Glutamatergic neuron (in vitro differentiated cells): Measurements from ENCODE around the gene ZBTB2. TPM values are rescaled to one million over a fixed set of nuclear protein-coding genes. Genes with fewer than 3 reads are reported as not detected.
"Not testable (repeated sequence)": the region's sequence is repeated elsewhere in the genome, so short reads cannot be mapped to it uniquely, and the experiment has no call there.

Experiments
- DNase-seq: peaks from one replicate; pipeline ENCODE4 v3.0.0; 2022
- H3K27ac Mint-ChIP-seq: one replicate; pipeline ENCODE4 v1.8.0; 2020; ENCODE audit warnings: mild to moderate bottlenecking, mixed read lengths, inconsistent platforms; ENCODE audit not compliant: unreplicated experiment
- H3K27me3 Mint-ChIP-seq: one replicate; pipeline ENCODE4 v1.8.0; 2020; ENCODE audit warnings: mild to moderate bottlenecking, moderate library complexity, mixed read lengths, inconsistent platforms; ENCODE audit not compliant: unreplicated experiment
- H3K36me3 Mint-ChIP-seq: one replicate; pipeline ENCODE4 v1.8.0; 2020; ENCODE audit warnings: mild to moderate bottlenecking, mixed read lengths, inconsistent platforms; ENCODE audit not compliant: unreplicated experiment
- H3K4me1 Mint-ChIP-seq: one replicate; pipeline ENCODE4 v1.8.0; 2020; ENCODE audit warnings: mild to moderate bottlenecking, low read depth, mixed read lengths, inconsistent platforms; ENCODE audit not compliant: unreplicated experiment
- H3K4me3 Mint-ChIP-seq: one replicate; pipeline ENCODE4 v1.8.0; 2020; ENCODE audit warnings: mild to moderate bottlenecking, mixed read lengths, inconsistent platforms; ENCODE audit not compliant: unreplicated experiment
- H3K9me3 Mint-ChIP-seq: one replicate; pipeline ENCODE4 v1.8.0; 2020; ENCODE audit warnings: mild to moderate bottlenecking, moderate library complexity, mixed read lengths, inconsistent platforms; ENCODE audit not compliant: unreplicated experiment
- total RNA-seq: library from RNA; stranded (reverse); fragmentation: NEBNext Ultra II Directional; extraction: Animal tissue kit (Norgen Biotek cat#: 25700); gene quantifications from one replicate; pipeline ENCODE4 v1.2.1, GENCODE V29; 2021; ENCODE audit not compliant: unreplicated experiment
- TF ChIP-seq, protein P1 (sequence below): fragments of 200-600 bp; sonication (generic); IDR thresholded peaks from one replicate; pipeline ENCODE4 v1.5.0; 2021; ENCODE audit not compliant: partially characterized antibody, unreplicated experiment

Gene ZBTB2
- total RNA-seq, 1 donor from 2014 or later = 6.7 TPM

DNA sequence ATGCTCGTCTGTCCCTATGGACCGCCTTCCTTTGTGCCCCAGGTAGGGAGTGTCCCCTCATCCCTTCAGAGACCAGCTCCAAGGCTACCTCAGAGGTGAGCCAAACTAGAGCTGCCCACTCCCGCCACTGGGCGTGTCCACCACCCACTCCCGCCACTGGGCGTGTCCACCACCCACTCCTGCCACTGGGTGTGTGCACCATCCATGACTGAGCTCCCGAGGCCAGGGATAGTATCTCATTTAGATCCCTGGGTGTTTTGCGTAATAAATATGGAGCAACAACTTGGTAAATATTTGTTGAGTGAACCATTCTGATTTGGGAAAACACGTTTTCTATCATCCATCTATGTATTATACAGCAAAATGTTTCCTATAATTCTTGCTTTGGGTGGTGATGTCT, 68.8 kb downstream of the ZBTB2 start:
- Mint-ChIP-seq H3K4me1 (peaks cover 35% of the 10 kb centered on the region), H3K27ac (no peak overlapping the region), H3K9me3 (peaks cover 23% of the 10 kb centered on the region), H3K27me3 (peaks cover 7% of the 10 kb centered on the region), H3K4me3 (peak overlapping the region; percentile 21), H3K36me3 (peaks cover 5% of the 10 kb centered on the region)
- no peak for DNase-seq
- TF ChIP-seq, protein P1, sequence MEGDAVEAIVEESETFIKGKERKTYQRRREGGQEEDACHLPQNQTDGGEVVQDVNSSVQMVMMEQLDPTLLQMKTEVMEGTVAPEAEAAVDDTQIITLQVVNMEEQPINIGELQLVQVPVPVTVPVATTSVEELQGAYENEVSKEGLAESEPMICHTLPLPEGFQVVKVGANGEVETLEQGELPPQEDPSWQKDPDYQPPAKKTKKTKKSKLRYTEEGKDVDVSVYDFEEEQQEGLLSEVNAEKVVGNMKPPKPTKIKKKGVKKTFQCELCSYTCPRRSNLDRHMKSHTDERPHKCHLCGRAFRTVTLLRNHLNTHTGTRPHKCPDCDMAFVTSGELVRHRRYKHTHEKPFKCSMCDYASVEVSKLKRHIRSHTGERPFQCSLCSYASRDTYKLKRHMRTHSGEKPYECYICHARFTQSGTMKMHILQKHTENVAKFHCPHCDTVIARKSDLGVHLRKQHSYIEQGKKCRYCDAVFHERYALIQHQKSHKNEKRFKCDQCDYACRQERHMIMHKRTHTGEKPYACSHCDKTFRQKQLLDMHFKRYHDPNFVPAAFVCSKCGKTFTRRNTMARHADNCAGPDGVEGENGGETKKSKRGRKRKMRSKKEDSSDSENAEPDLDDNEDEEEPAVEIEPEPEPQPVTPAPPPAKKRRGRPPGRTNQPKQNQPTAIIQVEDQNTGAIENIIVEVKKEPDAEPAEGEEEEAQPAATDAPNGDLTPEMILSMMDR = no peak

DNA sequence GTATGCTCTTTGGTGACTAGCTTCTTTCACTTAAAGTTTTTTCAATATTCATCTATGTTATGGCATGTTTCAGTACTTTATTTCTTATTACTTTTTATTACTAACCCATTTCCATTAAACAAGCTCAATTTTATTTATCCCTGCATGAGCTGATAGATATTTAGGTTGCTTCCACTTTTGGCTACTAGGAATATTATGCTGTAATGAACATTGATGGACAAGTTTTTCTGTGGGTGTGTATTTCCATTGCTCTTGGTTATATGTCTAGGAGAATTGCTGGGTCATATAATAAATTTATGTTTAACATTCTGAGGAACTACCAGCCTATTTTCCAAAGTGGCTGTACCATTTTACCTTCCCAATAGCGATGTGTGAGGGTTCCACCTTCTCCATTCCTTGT, 69.9 kb downstream of the ZBTB2 start:
- H3K27ac Mint-ChIP-seq = no peak overlapping the region
- TF ChIP-seq, protein P1 = no peak
- DNase-seq = no peak
- H3K9me3 Mint-ChIP-seq = peaks cover 24% of the 10 kb centered on the region
- peaks cover 7% of the 10 kb centered on the region for H3K27me3 Mint-ChIP-seq
- peaks cover 35% of the 10 kb centered on the region for H3K4me1 Mint-ChIP-seq
- H3K36me3 Mint-ChIP-seq = peaks cover 5% of the 10 kb centered on the region
- H3K4me3 Mint-ChIP-seq = no peak overlapping the region

DNA sequence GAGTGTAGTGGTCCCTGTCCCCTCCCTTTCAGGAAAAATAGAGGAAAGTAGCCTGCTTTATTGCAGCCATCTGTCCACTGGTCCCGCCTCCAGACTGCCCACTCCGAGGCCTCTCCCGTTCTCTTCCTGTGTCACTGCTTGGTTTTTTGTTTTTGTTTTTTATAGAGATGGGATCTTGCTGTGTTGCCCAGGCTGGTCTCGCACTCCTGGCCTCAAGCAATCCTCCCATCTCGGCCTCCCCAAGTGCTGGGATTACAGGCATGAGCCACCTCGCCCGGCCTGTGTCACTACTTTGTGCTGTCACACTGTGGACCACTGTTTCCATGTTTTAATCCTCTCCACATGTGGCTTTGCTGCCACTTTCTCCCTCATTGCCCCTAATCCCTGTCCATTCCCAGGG, 71.2 kb downstream of the ZBTB2 start:
- Mint-ChIP-seq H3K9me3 (peaks cover 28% of the 10 kb centered on the region), H3K4me3 (no peak overlapping the region), H3K36me3 (peaks cover 5% of the 10 kb centered on the region), H3K4me1 (peaks cover 28% of the 10 kb centered on the region), H3K27me3 (peaks cover 7% of the 10 kb centered on the region), H3K27ac (peak overlapping the region; percentile 48)
- no peak for DNase-seq
- TF ChIP-seq, protein P1 = no peak

DNA sequence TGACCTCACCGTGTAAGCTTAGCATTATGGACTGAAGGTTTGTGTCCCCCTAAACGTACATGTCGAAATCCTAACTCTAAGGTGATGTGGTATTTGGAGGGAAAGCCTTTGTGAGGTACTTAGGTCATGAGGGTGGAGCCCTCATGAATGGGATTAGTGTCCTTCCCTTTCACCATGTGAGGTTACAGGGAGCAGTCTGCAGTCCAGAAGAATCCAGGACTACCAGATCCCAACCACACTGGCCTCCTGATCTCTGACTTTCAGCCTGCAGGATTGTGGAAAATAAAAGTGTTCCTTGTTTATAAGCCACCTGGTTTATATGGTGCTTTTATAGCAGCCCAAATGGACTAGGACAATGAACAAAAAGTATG, 73.4 kb downstream of the ZBTB2 start:
- peaks cover 5% of the 10 kb centered on the region for H3K36me3 Mint-ChIP-seq
- H3K9me3 Mint-ChIP-seq = peaks cover 21% of the 10 kb centered on the region
- no peak for DNase-seq
- no peak overlapping the region for H3K4me3 Mint-ChIP-seq
- H3K27me3 Mint-ChIP-seq = peaks cover 3% of the 10 kb centered on the region
- peaks cover 15% of the 10 kb centered on the region for H3K4me1 Mint-ChIP-seq
- H3K27ac Mint-ChIP-seq = no peak overlapping the region
- TF ChIP-seq, protein P1 = no peak

DNA sequence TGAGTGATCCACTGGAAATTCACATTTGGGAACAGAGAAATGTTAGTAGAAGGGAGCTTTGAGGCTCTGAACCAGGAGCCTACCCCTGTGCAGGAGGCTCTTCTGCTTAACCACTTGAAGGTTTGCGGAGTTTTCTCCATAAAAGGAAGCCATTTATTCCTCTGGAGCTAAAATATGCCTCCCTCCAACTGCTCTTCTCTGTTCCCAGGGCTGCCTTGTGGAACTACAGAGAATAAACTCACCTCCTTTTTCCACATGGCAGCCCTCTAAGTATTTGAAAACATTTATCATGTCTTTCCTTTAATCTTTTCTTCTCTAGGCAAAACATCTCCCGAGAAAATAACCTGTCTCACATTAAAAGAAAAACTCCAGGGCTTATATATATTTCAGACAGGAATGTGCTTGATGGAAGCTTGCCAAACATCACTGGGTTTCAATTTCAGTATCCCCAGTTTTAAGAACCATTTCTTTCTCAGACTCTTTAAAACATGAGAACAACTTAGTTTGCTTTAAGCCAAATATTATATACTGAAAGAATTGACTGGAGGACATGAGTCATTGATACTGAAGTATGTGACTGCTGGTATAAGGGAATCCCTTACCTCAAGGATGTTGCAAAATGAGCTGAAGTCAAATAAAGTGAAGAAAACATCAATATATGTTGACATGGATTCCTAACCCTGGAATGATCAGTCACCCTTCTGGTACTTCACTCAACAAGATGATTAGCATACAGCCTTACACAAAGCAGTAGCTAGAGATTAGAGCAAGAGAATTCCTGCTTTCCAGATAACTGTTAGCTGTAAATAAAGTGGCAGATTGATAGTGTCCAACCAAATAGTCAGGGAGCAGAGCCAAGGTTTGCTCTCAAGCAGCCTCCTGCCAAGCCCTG, 74.0 kb downstream of the ZBTB2 start:
- peaks cover 22% of the 10 kb centered on the region for H3K9me3 Mint-ChIP-seq
- H3K27ac Mint-ChIP-seq = no peak overlapping the region
- no peak for DNase-seq
- peaks cover 16% of the 10 kb centered on the region for H3K4me1 Mint-ChIP-seq
- TF ChIP-seq, protein P1 = no peak
- peaks cover 7% of the 10 kb centered on the region for H3K27me3 Mint-ChIP-seq
- peaks cover 5% of the 10 kb centered on the region for H3K36me3 Mint-ChIP-seq
- H3K4me3 Mint-ChIP-seq = no peak overlapping the region

DNA sequence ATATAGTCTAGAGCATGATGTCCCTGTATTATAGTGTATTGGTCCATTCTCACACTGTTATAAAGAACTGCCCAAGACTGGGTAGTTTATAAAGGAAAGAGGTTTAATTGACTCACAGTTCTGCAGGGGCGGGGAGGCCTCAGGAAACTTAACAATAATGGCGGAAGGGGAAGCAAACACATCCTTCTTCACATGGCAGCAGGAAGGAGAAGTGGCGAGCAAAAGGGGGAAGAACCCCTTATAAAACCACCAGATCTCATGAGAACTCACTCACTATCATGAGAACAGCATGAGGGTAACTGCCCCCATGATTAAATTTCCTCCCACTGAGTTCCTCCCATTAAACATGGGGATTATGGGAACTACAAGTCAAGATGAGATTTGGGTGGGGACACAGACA, 75.7 kb downstream of the ZBTB2 start:
- Mint-ChIP-seq H3K27me3 (peaks cover 18% of the 10 kb centered on the region), H3K9me3 (peaks cover 30% of the 10 kb centered on the region), H3K4me1 (peaks cover 28% of the 10 kb centered on the region)
- DNase-seq, H3K36me3 Mint-ChIP-seq, H3K4me3 Mint-ChIP-seq, H3K27ac Mint-ChIP-seq: not testable (repeated sequence)
